HG02571 (cell line): Measurements from ENCODE around the gene GNG3.
"Not testable (repeated sequence)": the region's sequence is repeated elsewhere in the genome, so short reads cannot be mapped to it uniquely, and the experiment has no call there.

Source experiments
- ATAC-seq: cut with Tn5 transposase; IDR thresholded peaks from one replicate; pipeline ENCODE4 v1.9.1; 2021; ENCODE audit warnings: mild to moderate bottlenecking, moderate library complexity; ENCODE audit not compliant: unreplicated experiment

Gene GNG3

GRCh38 chr11:62707277-62707861 is at the start of gene GNG3, which contains the start of gene BSCL2:
GNG3 (plus strand) TSS chr11:62707676; CDS start chr11:62708296, 620 bp downstream.
BSCL2 (minus strand) TSS chr11:62707424; CDS start chr11:62707195, 229 bp downstream.
- ATAC-seq = no peak

GRCh38 chr11:62664405-62665074 is 42.9 kb upstream of the GNG3 start:
- peak; percentile 28 for ATAC-seq

GRCh38 chr11:62665075-62665598 is 42.3 kb upstream of the GNG3 start, which contains the start of the genes C11orf98 and CSKMT:
C11orf98 (minus strand) TSS chr11:62665210; CDS start chr11:62665169, 41 bp downstream.
CSKMT (plus strand) TSS chr11:62665312; CDS start chr11:62665880, 568 bp downstream.
- peak; percentile 74 for ATAC-seq

GRCh38 chr11:62665599-62666258 is 41.7 kb upstream of the GNG3 start:
- peak; percentile 9 for ATAC-seq

- ATAC-seq = no peak
Measured at GRCh38 chr11:62666259-62666926, 41.1 kb upstream of the GNG3 start.

GRCh38 chr11:62667460-62667859 is 40.0 kb upstream of the GNG3 start:
- ATAC-seq = no peak

- no peak for ATAC-seq
Measured at GRCh38 chr11:62669420-62670161, 37.9 kb upstream of the GNG3 start.

GRCh38 chr11:62671236-62671607 is 36.3 kb upstream of the GNG3 start:
- ATAC-seq = no peak

- no peak for ATAC-seq
Measured at GRCh38 chr11:62671608-62672389, 35.7 kb upstream of the GNG3 start, which contains the start of the genes LBHD1 and UQCC3. LBHD1 (minus strand) TSS chr11:62672267; CDS start chr11:62670031, 2,236 bp downstream. UQCC3 (plus strand) TSS chr11:62671673; CDS start chr11:62671746, 73 bp downstream.

GRCh38 chr11:62673196-62673525 is 34.3 kb upstream of the GNG3 start:
- ATAC-seq = no peak

GRCh38 chr11:62675415-62675814 is 32.1 kb upstream of the GNG3 start:
- ATAC-seq = not testable (repeated sequence)

GRCh38 chr11:62676698-62677097 is 30.8 kb upstream of the GNG3 start:
- ATAC-seq = no peak

GRCh38 chr11:62677156-62677555 is 30.3 kb upstream of the GNG3 start:
- ATAC-seq = no peak

GRCh38 chr11:62677714-62678113 is 29.8 kb upstream of the GNG3 start:
- ATAC-seq = no peak

- no peak for ATAC-seq
Measured at GRCh38 chr11:62678433-62678769, 29.1 kb upstream of the GNG3 start.

GRCh38 chr11:62678770-62679696 is 28.4 kb upstream of the GNG3 start, which contains the start of gene UBXN1:
UBXN1 (minus strand) TSS chr11:62679073; CDS start chr11:62678923, 150 bp downstream.
- peak; percentile 59 for ATAC-seq

- ATAC-seq = peak; percentile 56
Measured at GRCh38 chr11:62680825-62681240, 26.6 kb upstream of the GNG3 start.

- ATAC-seq = no peak
Measured at GRCh38 chr11:62682518-62682917, 25.0 kb upstream of the GNG3 start.
